GM12864 (cell line): ENCODE data around the gene MALL.

Experiments used
- DNase-seq: peaks from one replicate; pipeline ENCODE4 v3.0.0-alpha.2; 2011; ENCODE audit warnings: low read depth
- H3K4me3 ChIP-seq: 2 replicates; pipeline ENCODE4 v1.5.1; 2011; ENCODE audit warnings: mild to moderate bottlenecking, low read depth, low read length, control low read depth
- TF ChIP-seq, protein P1 (sequence below): IDR thresholded peaks from 2 replicates; pipeline ENCODE4 v1.5.1; 2011; ENCODE audit warnings: low read depth, mild to moderate bottlenecking, moderate library complexity, low read length, control low read depth, inconsistent platforms; ENCODE audit errors: missing control alignments

MALL gene

GRCh38 chr2:110146183-110146944, 30.7 kb upstream of the MALL start:
- DNase-seq = no peak
- no peak overlapping the region for H3K4me3 ChIP-seq
- TF ChIP-seq, protein P1, sequence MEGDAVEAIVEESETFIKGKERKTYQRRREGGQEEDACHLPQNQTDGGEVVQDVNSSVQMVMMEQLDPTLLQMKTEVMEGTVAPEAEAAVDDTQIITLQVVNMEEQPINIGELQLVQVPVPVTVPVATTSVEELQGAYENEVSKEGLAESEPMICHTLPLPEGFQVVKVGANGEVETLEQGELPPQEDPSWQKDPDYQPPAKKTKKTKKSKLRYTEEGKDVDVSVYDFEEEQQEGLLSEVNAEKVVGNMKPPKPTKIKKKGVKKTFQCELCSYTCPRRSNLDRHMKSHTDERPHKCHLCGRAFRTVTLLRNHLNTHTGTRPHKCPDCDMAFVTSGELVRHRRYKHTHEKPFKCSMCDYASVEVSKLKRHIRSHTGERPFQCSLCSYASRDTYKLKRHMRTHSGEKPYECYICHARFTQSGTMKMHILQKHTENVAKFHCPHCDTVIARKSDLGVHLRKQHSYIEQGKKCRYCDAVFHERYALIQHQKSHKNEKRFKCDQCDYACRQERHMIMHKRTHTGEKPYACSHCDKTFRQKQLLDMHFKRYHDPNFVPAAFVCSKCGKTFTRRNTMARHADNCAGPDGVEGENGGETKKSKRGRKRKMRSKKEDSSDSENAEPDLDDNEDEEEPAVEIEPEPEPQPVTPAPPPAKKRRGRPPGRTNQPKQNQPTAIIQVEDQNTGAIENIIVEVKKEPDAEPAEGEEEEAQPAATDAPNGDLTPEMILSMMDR = no peak

DNA sequence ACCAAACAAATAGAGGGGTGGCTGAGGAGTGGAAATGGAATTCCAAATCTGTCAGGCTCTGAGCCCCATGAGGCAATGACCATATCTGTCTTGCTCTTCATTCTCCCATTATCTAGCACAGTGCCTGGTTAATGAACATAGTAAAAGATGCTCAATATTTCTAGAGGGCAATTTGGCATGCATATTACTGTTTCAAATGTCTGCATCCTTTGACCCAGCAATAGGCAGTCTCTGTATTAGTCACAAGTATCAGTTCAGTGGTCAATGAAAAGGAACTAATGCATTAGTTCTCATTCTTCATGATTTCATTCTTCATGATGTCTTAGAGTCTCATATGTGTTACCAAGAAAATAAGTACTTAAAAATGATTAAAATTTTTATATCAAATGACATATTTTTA, 28.4 kb upstream of the MALL start:
- TF ChIP-seq, protein P1 = no peak
- no peak for DNase-seq
- no peak overlapping the region for H3K4me3 ChIP-seq

- TF ChIP-seq, protein P1 = no peak
- H3K4me3 ChIP-seq = no peak overlapping the region
- no peak for DNase-seq
Measured at GRCh38 chr2:110140401-110140800, 24.8 kb upstream of the MALL start.

DNA sequence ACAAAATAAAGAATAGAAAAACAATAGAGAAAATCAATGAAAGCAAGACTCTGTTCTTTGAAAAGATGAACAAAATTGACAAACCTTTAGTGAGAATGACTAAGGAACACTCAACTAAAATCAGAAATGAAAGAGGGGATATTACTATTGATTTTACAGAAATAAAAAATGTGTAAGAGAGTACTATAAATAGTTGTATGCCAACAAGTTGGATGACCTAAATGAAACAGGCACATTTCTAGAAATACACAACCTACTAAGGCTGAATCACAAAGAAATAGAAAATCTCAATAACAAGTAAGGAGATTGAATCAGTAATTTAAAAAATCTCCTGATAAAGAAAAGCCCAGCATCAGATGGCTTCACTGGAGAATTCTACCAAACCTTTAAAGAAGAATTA, 18.4 kb upstream of the MALL start:
- TF ChIP-seq, protein P1 = no peak
- no peak overlapping the region for H3K4me3 ChIP-seq
- no peak for DNase-seq

- TF ChIP-seq, protein P1 = no peak
- DNase-seq = no peak
- no peak overlapping the region for H3K4me3 ChIP-seq
Measured at GRCh38 chr2:110131166-110131565, 15.5 kb upstream of the MALL start.

- TF ChIP-seq, protein P1 = no peak
- DNase-seq = no peak
- H3K4me3 ChIP-seq = no peak overlapping the region
Measured at GRCh38 chr2:110130757-110131156, 15.1 kb upstream of the MALL start.

- no peak overlapping the region for H3K4me3 ChIP-seq
- TF ChIP-seq, protein P1 = no peak
- no peak for DNase-seq
Measured at GRCh38 chr2:110126906-110127305, 11.3 kb upstream of the MALL start.
